HG03135 (cell line): ENCODE measurements around the gene CNMD.
"Not testable (repeated sequence)": the region's sequence is repeated elsewhere in the genome, so short reads cannot be mapped to it uniquely, and the experiment has no call there.

Source experiments
- ATAC-seq: cut with Tn5 transposase; IDR thresholded peaks from one replicate; pipeline ENCODE4 v1.9.1; 2021; ENCODE audit warnings: mild to moderate bottlenecking, moderate library complexity; ENCODE audit not compliant: unreplicated experiment

The CNMD gene

DNA sequence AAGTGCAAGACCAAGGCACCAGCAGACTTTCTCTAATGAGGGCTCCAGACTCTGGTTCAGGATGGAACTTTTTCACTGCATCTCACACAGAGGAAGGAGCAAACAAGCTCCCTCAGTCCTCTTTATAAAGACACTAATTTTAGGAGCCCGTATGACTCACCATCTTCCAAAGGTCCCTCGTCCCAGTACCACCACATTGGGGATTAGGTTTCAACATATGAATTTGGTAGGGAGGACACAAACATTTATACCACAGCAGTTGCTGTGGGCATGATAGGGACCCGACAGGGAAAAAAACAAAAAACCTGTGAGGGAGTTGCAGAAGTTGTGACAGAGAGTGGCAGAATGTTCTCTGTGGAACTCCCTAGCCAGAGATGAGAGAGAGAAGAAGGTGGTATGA is 6.5 kb upstream of the CNMD start:
- no peak for ATAC-seq

DNA sequence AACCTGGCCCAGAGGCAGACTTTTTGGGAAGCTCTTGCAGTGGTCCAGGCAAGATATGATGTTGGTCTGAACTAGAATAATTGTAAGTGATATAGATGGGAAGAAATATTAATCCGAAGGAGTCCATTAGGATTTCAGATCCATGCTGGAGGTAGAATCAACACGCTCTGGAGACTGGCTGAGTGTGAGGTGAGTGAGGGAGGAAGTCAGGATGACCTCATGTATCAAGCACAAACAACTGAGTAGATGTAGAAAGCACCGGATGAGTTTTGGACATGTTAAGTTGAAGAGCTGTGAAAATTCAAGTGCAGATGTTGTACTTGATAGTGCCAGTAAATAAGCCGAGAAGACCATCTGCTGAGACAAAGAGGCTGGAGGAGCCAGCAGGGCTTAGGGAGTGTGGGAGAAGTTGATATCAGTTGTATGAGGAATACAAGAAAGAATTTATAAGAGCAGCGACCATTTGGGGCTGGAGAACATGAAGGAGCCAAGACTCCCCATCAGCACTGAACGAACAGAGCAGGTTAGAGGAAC is 5.3 kb upstream of the CNMD start:
- ATAC-seq, result no peak

- ATAC-seq, result no peak
Measured at GRCh38 chr13:52743988-52744387, 4.4 kb upstream of the CNMD start.

- no peak for ATAC-seq
Measured at GRCh38 chr13:52743569-52743968, 3.9 kb upstream of the CNMD start.

DNA sequence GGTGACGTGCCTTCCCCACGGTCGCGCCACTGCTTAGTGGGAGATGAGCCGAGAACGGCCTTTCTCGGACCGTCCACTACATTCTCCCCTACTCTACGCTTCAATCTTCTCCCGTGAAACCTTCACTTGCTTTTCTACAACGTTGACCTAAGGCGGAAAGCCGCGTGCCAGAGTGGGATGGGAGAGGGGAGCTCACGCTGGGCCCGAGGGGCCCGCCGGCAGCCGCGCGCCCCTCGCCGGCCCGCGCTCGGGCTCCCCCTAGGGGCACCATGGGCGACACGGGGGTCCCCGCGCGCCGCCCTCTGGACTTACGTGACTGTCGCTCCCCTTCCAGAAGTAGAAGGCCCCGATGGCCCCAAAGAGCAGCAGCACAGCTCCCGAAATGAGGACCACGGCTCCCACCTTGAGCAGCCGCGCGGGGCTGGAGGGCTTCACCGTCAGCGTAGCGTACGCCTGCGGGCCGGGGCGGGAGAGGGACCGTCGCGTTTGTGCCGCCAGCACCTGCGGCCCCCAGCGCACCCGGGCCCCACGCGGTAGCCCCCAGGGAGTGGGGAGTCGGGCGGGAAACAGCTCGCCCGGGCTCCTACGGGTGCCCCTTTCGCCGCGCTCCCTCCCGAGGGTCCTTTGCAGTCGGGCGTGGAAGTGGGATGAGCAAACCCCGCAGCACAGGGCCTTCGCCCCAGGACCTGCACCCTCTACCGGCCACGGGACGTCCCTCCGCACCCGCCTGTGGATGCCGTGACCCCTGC is 727 bp downstream of the CNMD start:
- no peak for ATAC-seq

GRCh38 chr13:52737965-52738364 is 1.7 kb downstream of the CNMD start:
- no peak for ATAC-seq

- no peak for ATAC-seq
Measured at GRCh38 chr13:52737451-52737850, 2.2 kb downstream of the CNMD start.

- no peak for ATAC-seq
Measured at GRCh38 chr13:52736891-52737290, 2.7 kb downstream of the CNMD start.

DNA sequence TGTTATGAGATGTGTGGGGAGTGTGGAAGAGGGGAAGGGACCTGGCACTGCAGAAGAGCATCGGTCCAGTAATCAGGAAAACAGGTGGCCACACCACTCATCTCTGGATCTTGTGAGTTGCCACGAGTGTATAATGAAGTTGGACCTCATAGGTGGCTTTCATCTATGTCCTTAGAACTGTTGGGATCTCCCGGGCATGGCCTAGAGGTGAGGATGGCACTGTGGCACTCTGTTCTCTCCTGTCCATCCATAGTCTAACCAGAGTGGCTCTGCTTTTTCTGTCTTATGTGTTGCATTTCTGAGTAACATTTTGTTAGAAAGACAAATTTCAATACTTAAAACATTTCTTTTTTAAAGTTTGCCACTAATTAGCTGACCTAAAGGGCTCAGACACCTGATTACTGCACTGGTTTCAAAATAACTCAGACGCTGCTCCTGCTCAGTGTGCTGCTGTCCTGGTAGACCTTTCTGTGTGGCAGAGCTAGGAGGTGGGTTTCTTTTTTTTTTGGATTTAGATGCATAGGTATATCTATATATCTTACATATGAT is 5.5 kb downstream of the CNMD start:
- no peak for ATAC-seq

DNA sequence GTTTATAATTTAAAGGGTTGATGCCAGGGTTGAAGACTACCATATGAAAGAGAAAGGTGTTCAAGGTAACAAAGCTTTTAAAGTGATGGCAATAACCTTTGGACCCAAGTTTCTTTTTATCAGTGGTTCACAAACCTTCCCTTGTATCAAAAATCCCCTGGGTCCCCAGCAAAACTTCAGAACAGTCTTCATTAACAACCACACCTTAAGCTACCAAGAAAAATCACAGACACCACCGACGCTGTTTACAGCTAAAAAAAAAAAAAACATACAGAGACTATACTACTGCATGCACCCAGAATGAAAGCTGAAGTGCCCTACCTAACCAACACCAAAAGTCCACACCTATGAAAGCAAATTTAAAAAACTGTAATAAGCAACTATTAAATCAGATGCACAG is 13.4 kb downstream of the CNMD start:
- no peak for ATAC-seq

DNA sequence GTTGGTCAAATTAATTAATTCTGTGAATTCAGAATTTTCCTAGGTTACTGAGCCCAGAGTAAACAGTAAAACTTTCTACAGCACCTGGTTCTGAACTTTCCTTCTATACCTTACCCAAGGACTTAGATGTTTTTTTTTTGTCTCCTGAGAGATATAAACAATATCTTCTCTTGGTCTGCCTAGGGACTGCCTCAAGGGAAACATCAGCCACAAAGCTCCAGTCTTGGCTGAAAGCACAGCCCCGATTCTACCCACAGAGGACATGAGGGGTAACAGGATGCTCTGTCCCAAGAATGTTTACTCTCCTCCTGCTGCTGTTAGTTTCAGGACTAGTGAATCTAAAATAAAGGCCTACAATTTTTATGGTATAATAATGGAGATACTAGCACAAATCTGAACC is 14.3 kb downstream of the CNMD start:
- ATAC-seq, result no peak

DNA sequence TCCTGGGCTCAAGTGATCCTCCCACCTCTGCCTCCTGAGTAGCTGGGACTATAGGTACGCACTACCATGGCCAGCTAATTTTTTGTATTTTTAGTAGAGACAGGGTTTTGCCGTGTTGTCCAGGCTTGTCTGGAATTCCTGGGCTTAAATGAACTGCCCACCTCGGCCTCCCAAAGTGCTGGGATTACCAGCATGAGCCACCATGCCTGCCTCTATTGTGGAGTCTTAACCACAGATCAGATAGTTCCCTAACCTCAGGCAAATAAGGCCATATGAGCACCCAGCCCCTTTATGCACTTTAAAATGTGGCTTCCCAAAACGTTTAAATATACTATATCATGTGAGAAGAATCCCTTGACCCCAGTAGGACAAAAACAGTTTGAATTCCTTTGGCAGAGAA is 16.4 kb downstream of the CNMD start:
- no peak for ATAC-seq

DNA sequence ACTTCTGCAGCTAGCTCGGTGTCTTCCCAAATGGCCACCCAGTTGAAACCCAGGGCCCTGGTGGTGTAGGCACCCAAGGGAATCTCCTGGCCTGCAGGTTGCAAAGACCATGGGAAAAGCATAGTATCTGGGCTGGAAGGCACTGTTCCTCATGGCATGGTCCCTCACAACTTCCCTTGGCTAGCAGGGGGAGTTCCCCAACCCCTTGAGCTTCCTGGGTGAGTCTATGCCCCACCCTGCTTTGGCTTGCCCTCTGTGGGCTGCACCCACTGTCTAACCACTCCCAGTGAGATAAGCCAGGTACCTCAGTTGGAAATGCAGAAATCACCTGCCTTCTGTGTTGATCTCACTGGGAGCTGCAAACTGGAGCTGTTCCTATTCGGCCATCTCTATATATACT is 18.3 kb downstream of the CNMD start:
- not testable (repeated sequence) for ATAC-seq

GRCh38 chr13:52720904-52721303 is 18.7 kb downstream of the CNMD start:
- ATAC-seq, result not testable (repeated sequence)

GRCh38 chr13:52713894-52714293 is 25.7 kb downstream of the CNMD start:
- no peak for ATAC-seq

DNA sequence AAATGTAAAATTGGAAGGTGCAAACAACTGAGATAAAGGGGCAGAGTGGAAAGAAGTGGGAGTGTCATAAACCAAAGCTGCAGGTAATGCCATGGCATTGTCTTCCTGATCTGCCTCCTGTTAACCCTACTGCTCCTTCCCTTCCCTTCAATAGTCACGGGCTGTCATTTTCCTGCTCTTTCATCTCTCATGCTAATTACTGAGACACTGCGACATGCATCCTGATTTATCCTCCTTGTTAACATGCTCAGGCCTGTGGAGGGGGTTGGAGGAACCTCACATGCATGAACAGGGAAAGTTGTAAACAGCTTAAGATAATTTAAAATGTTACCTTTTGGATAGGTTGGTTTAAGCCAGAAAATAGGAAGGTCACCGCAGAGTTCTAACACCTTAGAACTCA is 27.2 kb downstream of the CNMD start:
- ATAC-seq, result no peak

- ATAC-seq, result no peak
Measured at GRCh38 chr13:52711286-52711685, 28.3 kb downstream of the CNMD start.

- not testable (repeated sequence) for ATAC-seq
Measured at GRCh38 chr13:52708266-52708665, 31.4 kb downstream of the CNMD start.

DNA sequence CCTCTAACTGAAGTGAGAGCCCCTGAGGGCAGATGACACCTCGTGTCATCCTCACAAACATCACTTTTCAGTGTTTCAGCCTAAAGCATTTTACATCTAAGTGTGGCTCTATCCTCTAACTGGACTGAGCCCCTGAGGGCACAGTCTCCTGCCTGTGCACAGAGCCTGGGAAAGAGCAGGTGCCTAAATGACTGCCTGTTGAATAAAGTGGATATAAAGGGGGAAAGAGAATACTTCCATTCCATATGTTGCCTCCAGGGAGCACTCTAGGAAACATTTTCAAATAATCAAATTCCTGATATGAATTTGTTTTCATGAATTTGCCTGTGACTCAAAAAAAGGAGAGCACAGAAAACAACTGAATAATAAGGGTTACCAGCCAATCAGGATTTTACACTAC is 32.2 kb downstream of the CNMD start:
- no peak for ATAC-seq

GRCh38 chr13:52706081-52706480 is 33.5 kb downstream of the CNMD start:
- ATAC-seq, result no peak

- no peak for ATAC-seq
Measured at GRCh38 chr13:52703482-52703881, 36.1 kb downstream of the CNMD start.

GRCh38 chr13:52701728-52702465 is 37.7 kb downstream of the CNMD start:
- no peak for ATAC-seq
